Cardiac muscle cell (in vitro differentiated cells and primary cell): ENCODE results near the gene MRPL50. TPM values are rescaled to one million over a fixed set of nuclear protein-coding genes. Genes with fewer than 3 reads are reported as not detected.

Experiments used
- DNase-seq, 2 donors: peaks; one replicate each; pipeline versions ENCODE4 v3.0.0 to v3.0.0-alpha.2; 2010 to 2017; ENCODE audit warnings: low read depth in 1 of 2, low spot score in 1 of 2
- H3K27ac ChIP-seq: fragments of 200-600 bp; sonication (generic); 2 replicates; pipeline ENCODE4 v1.5.1; 2016
- H3K27me3 ChIP-seq: fragments of 200-600 bp; sonication (generic); 2 replicates; pipeline ENCODE4 v1.6.0; 2016; ENCODE audit warnings: control low read depth
- H3K36me3 ChIP-seq: fragments of 200-600 bp; sonication (generic); 2 replicates; pipeline ENCODE4 v1.5.1; 2016; ENCODE audit warnings: control low read depth
- H3K4me1 ChIP-seq: fragments of 200-600 bp; sonication (generic); 2 replicates; pipeline ENCODE4 v1.8.1; 2017; ENCODE audit warnings: low read depth, mild to moderate bottlenecking, mixed run types
- H3K4me3 ChIP-seq: fragments of 200-600 bp; sonication (generic); 2 replicates; pipeline ENCODE4 v1.5.1; 2016; ENCODE audit warnings: mild to moderate bottlenecking
- H3K9me3 ChIP-seq: fragments of 200-600 bp; sonication (generic); 2 replicates; pipeline ENCODE4 v1.5.1; 2017; ENCODE audit warnings: low read depth, mild to moderate bottlenecking, control low read depth
- polyA plus RNA-seq: library from polyadenylated mRNA; unstranded; fragments of >200 nt; fragmentation: Nextera tagmentation; extraction: Ambion mirVana; gene quantifications from 2 replicates; pipeline ENCODE4 v1.2.1, GENCODE V29; 2016
- total RNA-seq: library from RNA; depleted of rRNA; stranded (reverse); fragments of >200 nt; gene quantifications from 2 replicates; pipeline ENCODE4 v1.2.3, GENCODE V29; 2016
- TF ChIP-seq, protein P1 (sequence below): IDR thresholded peaks from 2 replicates; pipeline ENCODE4 v1.5.1; 2012; ENCODE audit warnings: low read depth, mild to moderate bottlenecking, low read length

The MRPL50 gene
- total and polyA plus RNA-seq, 2 experiments from 2014 or later: 11.2 to 23.5 TPM

DNA sequence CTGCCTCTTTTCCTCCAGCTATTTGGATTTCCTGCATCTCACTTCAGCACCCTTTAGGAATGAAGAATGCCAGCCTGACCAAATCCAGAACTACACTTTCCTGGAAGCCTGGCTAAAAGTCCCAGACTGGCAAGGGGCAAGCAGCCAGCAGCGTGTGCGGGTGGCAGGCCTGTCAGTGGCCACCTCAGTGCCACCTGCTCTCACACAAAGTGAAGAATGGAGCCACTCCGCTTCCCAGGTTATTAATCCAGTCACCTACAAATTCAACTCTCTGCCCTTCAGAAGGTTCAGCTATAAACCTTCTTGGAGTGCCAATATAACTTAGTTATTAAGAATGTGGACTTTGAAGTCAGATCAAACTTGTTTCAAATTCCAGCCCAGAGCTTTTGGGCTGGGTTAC lies 43.9 kb upstream of the MRPL50 start:
- DNase-seq: no peak
- Histone ChIP-seq H3K4me3 (no peak overlapping the region), H3K27ac (no peak overlapping the region), H3K9me3 (no peaks in the 10 kb centered on the region), H3K4me1 (no peaks in the 10 kb centered on the region), H3K36me3 (no peaks in the 10 kb centered on the region), H3K27me3 (no peaks in the 10 kb centered on the region)
- TF ChIP-seq, protein P1, sequence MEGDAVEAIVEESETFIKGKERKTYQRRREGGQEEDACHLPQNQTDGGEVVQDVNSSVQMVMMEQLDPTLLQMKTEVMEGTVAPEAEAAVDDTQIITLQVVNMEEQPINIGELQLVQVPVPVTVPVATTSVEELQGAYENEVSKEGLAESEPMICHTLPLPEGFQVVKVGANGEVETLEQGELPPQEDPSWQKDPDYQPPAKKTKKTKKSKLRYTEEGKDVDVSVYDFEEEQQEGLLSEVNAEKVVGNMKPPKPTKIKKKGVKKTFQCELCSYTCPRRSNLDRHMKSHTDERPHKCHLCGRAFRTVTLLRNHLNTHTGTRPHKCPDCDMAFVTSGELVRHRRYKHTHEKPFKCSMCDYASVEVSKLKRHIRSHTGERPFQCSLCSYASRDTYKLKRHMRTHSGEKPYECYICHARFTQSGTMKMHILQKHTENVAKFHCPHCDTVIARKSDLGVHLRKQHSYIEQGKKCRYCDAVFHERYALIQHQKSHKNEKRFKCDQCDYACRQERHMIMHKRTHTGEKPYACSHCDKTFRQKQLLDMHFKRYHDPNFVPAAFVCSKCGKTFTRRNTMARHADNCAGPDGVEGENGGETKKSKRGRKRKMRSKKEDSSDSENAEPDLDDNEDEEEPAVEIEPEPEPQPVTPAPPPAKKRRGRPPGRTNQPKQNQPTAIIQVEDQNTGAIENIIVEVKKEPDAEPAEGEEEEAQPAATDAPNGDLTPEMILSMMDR: no peak

DNA sequence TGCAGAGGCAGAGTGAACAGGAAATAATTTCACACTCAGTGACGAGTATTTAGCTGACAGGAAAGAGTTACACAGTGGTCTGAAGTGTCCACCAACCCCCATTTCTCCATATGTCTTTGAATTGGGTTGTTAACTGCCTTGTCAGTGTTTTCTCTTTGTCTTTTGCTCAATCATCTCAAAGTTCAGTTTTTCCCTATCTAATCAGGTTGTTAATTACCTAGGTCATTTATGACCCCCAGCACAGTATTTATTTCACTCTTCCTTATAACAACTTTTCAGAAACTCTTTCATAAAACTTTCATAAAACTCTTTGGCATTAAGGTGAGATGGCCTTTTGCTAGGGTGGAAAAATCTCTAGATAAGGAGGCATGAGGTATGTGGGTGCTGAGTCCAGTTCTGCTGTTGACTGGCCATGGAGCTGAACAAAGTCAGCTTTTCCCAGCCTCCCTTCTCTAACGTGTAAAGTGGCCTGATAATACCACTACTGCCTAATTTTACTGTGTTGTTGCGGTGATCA lies 42.4 kb upstream of the MRPL50 start:
- Histone ChIP-seq H3K9me3 (no peaks in the 10 kb centered on the region), H3K4me1 (no peaks in the 10 kb centered on the region), H3K27ac (no peak overlapping the region), H3K4me3 (no peak overlapping the region), H3K27me3 (no peaks in the 10 kb centered on the region), H3K36me3 (no peaks in the 10 kb centered on the region)
- TF ChIP-seq, protein P1: no peak
- DNase-seq: no peak

DNA sequence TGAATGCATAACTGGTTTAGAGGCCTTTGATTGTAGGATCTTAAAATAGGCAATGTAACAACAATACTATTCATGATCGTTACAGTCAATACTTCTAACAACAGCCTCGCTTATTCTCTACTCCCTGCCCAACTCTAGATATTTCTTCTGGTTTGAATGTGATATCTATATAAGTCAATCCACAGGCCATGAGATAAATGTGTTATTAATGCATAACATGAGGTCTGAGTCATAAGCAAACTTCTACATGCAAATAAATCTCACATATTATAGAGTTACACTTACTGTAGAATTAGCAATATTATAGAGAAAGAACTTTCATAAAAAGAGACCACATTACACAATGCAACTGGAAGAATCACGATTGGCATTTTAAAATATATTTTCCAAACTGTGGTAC lies 40.1 kb upstream of the MRPL50 start:
- no peak for DNase-seq
- Histone ChIP-seq H3K4me3 (no peak overlapping the region), H3K27ac (no peak overlapping the region), H3K4me1 (no peaks in the 10 kb centered on the region), H3K9me3 (no peaks in the 10 kb centered on the region), H3K27me3 (no peaks in the 10 kb centered on the region), H3K36me3 (no peaks in the 10 kb centered on the region)
- TF ChIP-seq, protein P1: no peak

DNA sequence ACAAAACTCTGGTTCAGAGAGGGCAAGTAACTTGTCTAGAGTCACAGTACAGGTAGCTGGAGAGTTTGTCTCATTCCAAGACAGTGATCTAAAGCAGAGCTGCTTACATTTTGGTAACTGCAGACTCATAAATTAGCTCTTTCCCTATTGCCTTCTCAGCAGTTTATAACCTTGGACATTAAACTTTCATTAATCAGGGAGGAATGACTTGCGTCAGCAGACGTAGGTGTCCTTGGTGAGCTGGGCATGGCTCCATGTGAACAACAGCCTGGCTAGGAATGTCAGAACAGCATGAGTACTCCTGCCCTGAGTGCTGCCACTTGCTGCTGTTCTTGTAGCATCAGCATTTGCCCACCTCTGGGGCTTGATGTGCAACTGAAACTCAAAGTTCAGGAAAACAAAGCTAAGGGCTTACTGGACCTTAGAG lies 39.4 kb upstream of the MRPL50 start:
- H3K27me3 ChIP-seq: no peaks in the 10 kb centered on the region
- H3K4me3 ChIP-seq: no peak overlapping the region
- H3K27ac ChIP-seq: no peak overlapping the region
- TF ChIP-seq, protein P1: no peak
- H3K36me3 ChIP-seq: no peaks in the 10 kb centered on the region
- DNase-seq: no peak
- no peaks in the 10 kb centered on the region for H3K4me1 ChIP-seq
- H3K9me3 ChIP-seq: no peaks in the 10 kb centered on the region

DNA sequence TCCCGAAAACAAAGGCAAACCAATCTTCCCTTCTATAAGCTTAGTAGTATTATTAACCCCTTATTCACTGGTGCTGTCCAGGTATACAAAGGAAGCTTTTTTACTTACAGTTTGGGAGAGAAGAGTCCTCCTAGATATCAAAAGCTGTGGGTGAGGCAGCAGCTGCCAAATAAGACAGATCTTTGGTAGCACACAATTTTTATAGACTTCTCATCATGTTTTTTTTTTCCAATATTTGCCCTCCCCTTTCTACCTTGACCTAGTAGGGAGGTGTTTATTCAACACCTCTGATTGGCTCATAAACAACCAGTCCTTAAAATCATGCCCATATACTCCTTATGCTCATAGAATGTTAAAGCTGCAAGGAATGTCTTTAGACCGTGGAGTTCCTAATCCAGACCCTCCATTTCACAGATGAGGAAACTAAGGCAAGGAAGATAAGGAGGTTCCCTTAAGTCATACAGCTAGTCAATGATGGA lies 37.2 kb upstream of the MRPL50 start, which contains the start of gene ALDOB:
ALDOB (minus strand) TSS at position 174 of the 479 bp plus-strand sequence. CDS start 4,887 bp downstream, outside the sequence.
- Histone ChIP-seq H3K4me3 (no peak within 1 kb of the TSS), H3K4me1 (no peaks in the 10 kb centered on the region), H3K9me3 (no peaks in the 10 kb centered on the region), H3K27ac (no peak within 1 kb of the TSS), H3K36me3 (no peaks in the 10 kb centered on the region), H3K27me3 (no peaks in the 10 kb centered on the region)
- no peak for DNase-seq
- TF ChIP-seq, protein P1: no peak
